A549 (cell line): Measurements from ENCODE around the gene TEPSIN. TPM values are rescaled to one million over a fixed set of nuclear protein-coding genes. Genes with fewer than 3 reads are reported as not detected.

Experiments
- ATAC-seq, 2 experiments: fragments of 200-7000 bp in 1 of 2; fragments of >200 bp in 1 of 2; cut with Nextera tagmentation in 1 of 2; cut with Tn5 transposase in 1 of 2; 3 replicates each; pipeline versions ENCODE4 v1.8.0 to v1.9.1; 2018 to 2020; ENCODE audit warnings: mild to moderate bottlenecking in 1 of 2, moderate library complexity in 1 of 2
- CTCF ChIA-PET: fragments of 300-600 bp; sonication (Branson Sonifier 250); formaldehyde crosslinking; extraction: SDS; loops from one replicate; lab custom pipeline; 2021; ENCODE audit warnings: antibody characterized with exemption, inconsistent platforms; lab: Yijun Ruan, JAX
- POLR2A ChIA-PET: fragments of 350-600 bp; formaldehyde crosslinking; extraction: SDS; loops from one replicate; lab custom pipeline; 2021; ENCODE audit warnings: antibody characterized with exemption, inconsistent platforms; lab: Yijun Ruan, JAX
- DNase-seq, 2 experiments: peaks; one replicate each; pipeline versions ENCODE4 v3.0.0 to v3.0.0-alpha.2; 2011 to 2016; ENCODE audit warnings: low read depth in 1 of 2, low spot score in 1 of 2
- FAIRE-seq: peaks from 2 replicates; lab custom pipeline; 2011; peaks lifted over from hg19 to GRCh38; lab: Jason Lieb, UNC
- H3K27ac ChIP-seq, 2 experiments: fragments of >200 bp; sonication (Bioruptor Twin); formaldehyde crosslinking; 3 replicates each; pipeline ENCODE4 v1.5.1; 2016 to 2017
- H3K4me1 ChIP-seq: fragments of >200 bp; sonication (Bioruptor Twin); formaldehyde crosslinking; 3 replicates; pipeline ENCODE4 v1.6.1; 2016
- H3K4me2 ChIP-seq: fragments of >200 bp; sonication (Bioruptor Twin); formaldehyde crosslinking; 3 replicates; pipeline ENCODE4 v1.6.1; 2016
- H3K4me3 ChIP-seq: fragments of >200 bp; sonication (Bioruptor Twin); formaldehyde crosslinking; 3 replicates; pipeline ENCODE4 v1.5.1; 2016
- H3K9me3 ChIP-seq: fragments of >200 bp; sonication (Bioruptor Twin); formaldehyde crosslinking; 3 replicates; pipeline ENCODE4 v1.6.1; 2016
- ATOH8 ChIP-seq: fragments of 250-450 bp; sonication (Bioruptor Pico); IDR thresholded peaks from 2 replicates; pipeline ENCODE4 v1.5.0; 2020; ENCODE audit warnings: low read depth, mild to moderate bottlenecking, moderate library complexity
- BHLHE40 ChIP-seq: IDR thresholded peaks from 2 replicates; pipeline ENCODE4 v1.6.1; 2012; ENCODE audit warnings: low read depth, low read length, inconsistent platforms
- CBX2 ChIP-seq: fragments of 200-600 bp; sonication (generic); IDR thresholded peaks from 2 replicates; pipeline ENCODE4 v1.6.1; 2016; ENCODE audit warnings: low read depth, mild to moderate bottlenecking, borderline replicate concordance
- CEBPB ChIP-seq, 2 experiments: fragments of >200 bp in 1 of 2; sonication (Bioruptor Twin) in 1 of 2; formaldehyde crosslinking in 1 of 2; IDR thresholded peaks; 2 replicates each; pipeline ENCODE4 v1.6.1; 2012 to 2016
- CHD2 ChIP-seq: fragments of 150-350 bp; IDR thresholded peaks from 2 replicates; pipeline ENCODE4 v1.6.1; 2014; ENCODE audit warnings: low read length; ENCODE audit not compliant: partially characterized antibody
- EHMT2 ChIP-seq: fragments of 200-600 bp; sonication (generic); IDR thresholded peaks from 2 replicates; pipeline ENCODE4 v1.6.1; 2016; ENCODE audit warnings: antibody characterized with exemption, low read depth, mild to moderate bottlenecking, moderate library complexity
- ESRRA ChIP-seq: fragments of 150-350 bp; IDR thresholded peaks from 2 replicates; pipeline ENCODE4 v1.6.1; 2014; ENCODE audit warnings: mild to moderate bottlenecking, low read length, borderline replicate concordance
- FOSL2 ChIP-seq, 2 experiments: fragments of 450-650 bp in 1 of 2; fragments of >200 bp in 1 of 2; sonication (Bioruptor Twin) in 1 of 2; formaldehyde crosslinking; IDR thresholded peaks; 2 replicates each; pipeline versions ENCODE4 v1.5.0 to v1.6.1; 2016 to 2020; ENCODE audit warnings: mild to moderate bottlenecking in 1 of 2, moderate library complexity in 1 of 2
- FOXS1 ChIP-seq: fragments of 250-450 bp; sonication (Bioruptor Pico); IDR thresholded peaks from 2 replicates; pipeline ENCODE4 v1.5.0; 2020; ENCODE audit warnings: mild to moderate bottlenecking, moderate library complexity
- HOXB13 ChIP-seq: fragments of 250-450 bp; sonication (Bioruptor Pico); IDR thresholded peaks from 2 replicates; pipeline ENCODE4 v1.5.0; 2020; ENCODE audit warnings: low read depth, mild to moderate bottlenecking, moderate library complexity
- JUNB ChIP-seq: fragments of >200 bp; sonication (Bioruptor Twin); formaldehyde crosslinking; IDR thresholded peaks from 2 replicates; pipeline ENCODE4 v1.6.1; 2016
- KDM1A ChIP-seq: fragments of 200-600 bp; sonication (generic); IDR thresholded peaks from 2 replicates; pipeline ENCODE4 v1.6.1; 2016; ENCODE audit warnings: low read depth, mild to moderate bottlenecking
- NPAS2 ChIP-seq: fragments of 250-450 bp; sonication (Bioruptor Pico); IDR thresholded peaks from 2 replicates; pipeline ENCODE4 v1.8.0; 2022; ENCODE audit warnings: mild to moderate bottlenecking, moderate library complexity, borderline replicate concordance
- POLR2A ChIP-seq: IDR thresholded peaks from 2 replicates; pipeline ENCODE4 v1.6.1; 2012; ENCODE audit warnings: mild to moderate bottlenecking, low read length
- RFX5 ChIP-seq: fragments of 450-650 bp; IDR thresholded peaks from 2 replicates; pipeline ENCODE4 v1.7.1; 2014; ENCODE audit warnings: antibody characterized with exemption, mild to moderate bottlenecking, moderate library complexity
- SMC3 ChIP-seq: fragments of >200 bp; sonication (Bioruptor Twin); formaldehyde crosslinking; IDR thresholded peaks from 3 replicates; pipeline ENCODE4 v1.6.1; 2018; ENCODE audit warnings: inconsistent platforms
- TP53 ChIP-seq: fragments of 250-450 bp; sonication (Bioruptor Pico); IDR thresholded peaks from 2 replicates; pipeline ENCODE4 v1.5.0; 2021; ENCODE audit warnings: mild to moderate bottlenecking, moderate library complexity
- USF2 ChIP-seq: fragments of 450-650 bp; IDR thresholded peaks from 2 replicates; pipeline ENCODE4 v1.6.1; 2014; ENCODE audit warnings: antibody characterized with exemption
- ZNF302 ChIP-seq: fragments of 250-450 bp; sonication (Bioruptor Pico); IDR thresholded peaks from 2 replicates; pipeline ENCODE4 v1.9.0; 2021; ENCODE audit warnings: inconsistent platforms, mild to moderate bottlenecking, moderate library complexity
- ZSCAN20 ChIP-seq: fragments of 250-450 bp; sonication (Bioruptor Pico); IDR thresholded peaks from 2 replicates; pipeline ENCODE4 v1.8.0; 2022; ENCODE audit warnings: mild to moderate bottlenecking, moderate library complexity
- WGBS: methylation state at CpG from one replicate; pipeline ENCODE4 v1.1.6; 2017; ENCODE audit errors: missing lambda C conversion rate; 5-methylcytosine and 5-hydroxymethylcytosine counted together
- polyA plus RNA-seq, 4 experiments: library from polyadenylated mRNA; depleted of rRNA in 3 of 4; stranded (reverse); fragments of >200 nt; fragmentation: RNase III in 1 of 4; extraction: RNeasy Plus Mini Kit Qiagen cat#74134 plus additional on column Dnase treatment in 1 of 4; gene quantifications; 2 replicates in 3 of 4; 3 replicates in 1 of 4; pipeline ENCODE4 v1.2.3, GENCODE V29; 2011 to 2017

Gene TEPSIN
- polyA plus RNA-seq, 2 of the 4 experiments (the other 2 are of a cell fraction) = 12.5 to 31.3 TPM

DNA sequence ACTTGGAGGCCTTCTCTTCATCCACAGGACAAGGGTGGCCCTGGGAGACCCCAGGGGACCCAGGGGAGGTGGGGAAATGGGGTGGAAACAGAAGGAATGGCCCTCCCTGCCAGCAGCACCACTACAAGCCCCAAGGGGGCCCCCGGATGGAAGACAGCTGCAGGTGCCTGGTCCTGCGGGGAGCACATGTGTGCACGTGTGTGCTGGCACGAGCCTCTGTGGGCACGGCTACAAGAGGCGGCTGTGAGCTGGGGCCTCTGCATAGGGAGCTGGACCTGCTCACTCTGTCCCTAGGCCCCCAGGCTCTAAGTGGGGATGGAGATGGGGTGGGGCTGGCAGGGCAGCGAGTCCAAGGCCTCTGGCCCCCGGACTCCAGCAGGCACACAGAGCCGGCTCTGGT lies 59.6 kb downstream of the TEPSIN start:
- ChIA-PET CTCF (interaction anchor here (0.6 to 2.3 kb wide), 14 partner anchors 9 to 174 kb away, joined by 3 to 15 read pairs (median 3); no protein-coding TSS in a partner anchor), POLR2A (no interaction called here)
- no peak overlapping the region for H3K4me2 ChIP-seq

More for the DNA sequence above, 59.6 kb downstream of the TEPSIN start:
- no peak for TF ChIP-seq RFX5
- no peak for TF ChIP-seq ZSCAN20
- TF ChIP-seq TP53 = no peak
- no peak for TF ChIP-seq KDM1A
- no peak for TF ChIP-seq FOSL2 (IDR thresholded peaks at IDR 0.05)
- no peak for TF ChIP-seq FOSL2 (CRISPR knock-in tag; IDR thresholded peaks at IDR 0.05)
- TF ChIP-seq POLR2A = no peak
- TF ChIP-seq EHMT2 = no peak
- TF ChIP-seq SMC3 = no peak
- TF ChIP-seq FOXS1 (CRISPR knock-in tag) = no peak
- no peak for TF ChIP-seq JUNB
- no peak for TF ChIP-seq HOXB13 (CRISPR knock-in tag)
- no peak for TF ChIP-seq CBX2
- TF ChIP-seq USF2 = no peak
- no peak for TF ChIP-seq ZNF302 (CRISPR knock-in tag)
- no peak for TF ChIP-seq ATOH8
- TF ChIP-seq CHD2 = no peak
- TF ChIP-seq CEBPB (IDR thresholded peaks at IDR 0.05) = no peak
- no peak for TF ChIP-seq NPAS2 (CRISPR knock-in tag)
- TF ChIP-seq ESRRA = no peak
- TF ChIP-seq BHLHE40 = no peak
- 86% methylated on average over 9 of the region's 9 CpGs for WGBS
- no peak for FAIRE-seq
- ATAC-seq = peak in 1 of 2 experiments; percentile 31; a peak in 2 of 6 replicates
- no peak for DNase-seq
- H3K9me3 ChIP-seq = peaks cover 3% of the 10 kb centered on the region; the same call in 1 of the 3 replicates
- H3K27ac ChIP-seq = no peak overlapping the region
- H3K4me1 ChIP-seq = no peaks in the 10 kb centered on the region
- H3K4me3 ChIP-seq = no peak overlapping the region

Other genes starting within 250 kb of the TEPSIN start
- gene CHMP6, start 247.2 kb downstream of the TEPSIN start, polyA plus RNA-seq (2011; rRNA removed) = 17.8 and 28.9 TPM in 2 replicates
- 26.6 to 32.7 TPM (median 30.8 TPM) in 3 replicates for gene CHMP6, start 247.2 kb downstream of the TEPSIN start, polyA plus RNA-seq (2017; fragmentation: RNase III; extraction: RNeasy Plus Mini Kit Qiagen cat#74134 plus additional on column Dnase treatment)
- gene BAIAP2, start 203.9 kb downstream of the TEPSIN start, polyA plus RNA-seq (2011; rRNA removed) = 7.1 and 8.6 TPM in 2 replicates
- gene BAIAP2, start 203.9 kb downstream of the TEPSIN start, polyA plus RNA-seq (2017; fragmentation: RNase III; extraction: RNeasy Plus Mini Kit Qiagen cat#74134 plus additional on column Dnase treatment) = 23.9 to 30.4 TPM (median 27.5 TPM) in 3 replicates
- gene PVALEF, start 73.5 kb downstream of the TEPSIN start, polyA plus RNA-seq (2011; rRNA removed) = not detected in 2 replicates
- not detected in 3 replicates for gene PVALEF, start 73.5 kb downstream of the TEPSIN start, polyA plus RNA-seq (2017; fragmentation: RNase III; extraction: RNeasy Plus Mini Kit Qiagen cat#74134 plus additional on column Dnase treatment)
- 0.17 and 0.26 TPM in 2 replicates for gene AATK, start 72.8 kb downstream of the TEPSIN start, polyA plus RNA-seq (2011; rRNA removed)
- 0.37 to 0.51 TPM (median 0.39 TPM) in 3 replicates for gene AATK, start 72.8 kb downstream of the TEPSIN start, polyA plus RNA-seq (2017; fragmentation: RNase III; extraction: RNeasy Plus Mini Kit Qiagen cat#74134 plus additional on column Dnase treatment)
- 2.6 and 3.3 TPM in 2 replicates for gene CEP131, start 16.1 kb downstream of the TEPSIN start, polyA plus RNA-seq (2011; rRNA removed)
- 10.3 to 11.5 TPM (median 10.5 TPM) in 3 replicates for gene CEP131, start 16.1 kb downstream of the TEPSIN start, polyA plus RNA-seq (2017; fragmentation: RNase III; extraction: RNeasy Plus Mini Kit Qiagen cat#74134 plus additional on column Dnase treatment)
- 198 and 308 TPM in 2 replicates for gene NDUFAF8, start 263 bp upstream of the TEPSIN start, polyA plus RNA-seq (2011; rRNA removed)
- 173 to 192 TPM (median 179 TPM) in 3 replicates for gene NDUFAF8, start 263 bp upstream of the TEPSIN start, polyA plus RNA-seq (2017; fragmentation: RNase III; extraction: RNeasy Plus Mini Kit Qiagen cat#74134 plus additional on column Dnase treatment)
- gene SLC38A10, start 56.3 kb upstream of the TEPSIN start, polyA plus RNA-seq (2011; rRNA removed) = 35.8 and 49.3 TPM in 2 replicates
- gene SLC38A10, start 56.3 kb upstream of the TEPSIN start, polyA plus RNA-seq (2017; fragmentation: RNase III; extraction: RNeasy Plus Mini Kit Qiagen cat#74134 plus additional on column Dnase treatment) = 59.7 to 72.9 TPM (median 67.4 TPM) in 3 replicates
- gene BAHCC1, start 156.4 kb upstream of the TEPSIN start, polyA plus RNA-seq (2011; rRNA removed) = 2.1 and 2.6 TPM in 2 replicates
- gene BAHCC1, start 156.4 kb upstream of the TEPSIN start, polyA plus RNA-seq (2017; fragmentation: RNase III; extraction: RNeasy Plus Mini Kit Qiagen cat#74134 plus additional on column Dnase treatment) = 5.2 to 5.9 TPM (median 5.8 TPM) in 3 replicates